GM21390 (cell line): ENCODE measurements around the gene TNRC18.
"Not testable (repeated sequence)": the region's sequence is repeated elsewhere in the genome, so short reads cannot be mapped to it uniquely, and the experiment has no call there.

Source experiments
- ATAC-seq: cut with Tn5 transposase; IDR thresholded peaks from one replicate; pipeline ENCODE4 v1.9.1; 2021; ENCODE audit not compliant: unreplicated experiment

The TNRC18 gene

GRCh38 chr7:5320802-5321396 is 102.7 kb downstream of the TNRC18 start:
- ATAC-seq = no peak

DNA sequence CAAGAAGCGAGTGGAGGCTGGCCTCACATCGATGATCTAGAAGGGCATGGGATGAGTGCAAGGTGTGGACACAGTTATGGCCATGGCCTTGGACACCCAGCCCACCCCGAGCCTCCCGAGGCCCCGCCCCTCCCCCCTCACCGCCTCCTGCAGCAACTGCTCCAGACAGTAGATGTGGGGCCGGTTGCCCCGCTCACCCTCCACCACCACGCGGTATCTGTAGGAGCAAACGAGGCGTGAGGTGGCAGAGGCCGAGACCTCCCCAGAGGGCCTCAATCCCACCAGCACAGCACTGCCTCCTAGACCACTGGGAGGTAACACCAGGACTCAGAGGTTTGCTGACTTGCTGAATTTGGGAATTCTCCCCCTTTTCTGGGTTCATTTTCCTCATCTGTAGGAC is 103.2 kb downstream of the TNRC18 start:
- ATAC-seq = no peak

DNA sequence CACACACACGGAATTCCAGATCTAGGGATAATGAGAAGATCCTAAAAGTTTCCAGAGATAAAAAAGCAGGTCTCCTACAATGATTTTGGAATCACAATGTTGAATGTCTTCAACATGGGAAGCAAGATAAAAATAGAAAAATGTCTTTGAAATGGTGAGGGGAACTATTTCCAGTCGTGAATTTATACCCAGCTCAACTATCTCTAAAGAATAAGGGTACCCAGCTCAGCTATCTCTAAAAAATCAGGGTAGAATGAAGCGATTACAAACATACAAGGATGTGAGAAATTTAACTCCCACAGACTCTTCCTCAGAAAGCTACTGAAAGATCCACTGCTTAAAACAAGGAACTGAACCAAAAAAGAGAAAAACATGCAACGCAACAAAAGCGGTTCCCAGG is 105.0 kb downstream of the TNRC18 start:
- ATAC-seq = not testable (repeated sequence)

- no peak for ATAC-seq
These were observed 107.9 kb downstream of the TNRC18 start for GRCh38 chr7:5315761-5316160.

DNA sequence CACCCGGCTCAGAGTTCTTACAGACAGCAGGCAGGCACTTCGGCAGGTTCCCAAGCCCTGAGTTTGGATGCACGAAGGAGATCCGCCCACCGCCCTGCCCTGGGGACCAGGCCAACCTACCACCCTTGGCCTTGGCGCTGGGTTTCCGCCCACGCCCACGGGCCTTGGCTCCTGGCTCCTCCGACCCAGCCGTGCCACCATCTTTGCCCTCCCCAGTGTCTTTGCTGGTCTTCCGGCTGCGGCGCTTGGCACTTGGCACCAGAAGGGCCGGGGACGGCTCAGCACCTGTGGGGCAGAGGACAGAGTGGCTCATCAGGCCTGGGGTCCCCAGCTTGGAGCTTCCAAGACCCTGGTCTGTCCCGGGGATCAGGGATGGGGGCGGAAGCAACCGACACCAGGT is 108.8 kb downstream of the TNRC18 start:
- ATAC-seq = no peak

- not testable (repeated sequence) for ATAC-seq
These were observed 110.4 kb downstream of the TNRC18 start for GRCh38 chr7:5313076-5313885.

- ATAC-seq = not testable (repeated sequence)
These were observed 111.2 kb downstream of the TNRC18 start for GRCh38 chr7:5312276-5313070.

GRCh38 chr7:5310822-5311405 is 112.7 kb downstream of the TNRC18 start:
- ATAC-seq = no peak

- ATAC-seq = no peak
These were observed 114.5 kb downstream of the TNRC18 start for GRCh38 chr7:5309146-5309545.

DNA sequence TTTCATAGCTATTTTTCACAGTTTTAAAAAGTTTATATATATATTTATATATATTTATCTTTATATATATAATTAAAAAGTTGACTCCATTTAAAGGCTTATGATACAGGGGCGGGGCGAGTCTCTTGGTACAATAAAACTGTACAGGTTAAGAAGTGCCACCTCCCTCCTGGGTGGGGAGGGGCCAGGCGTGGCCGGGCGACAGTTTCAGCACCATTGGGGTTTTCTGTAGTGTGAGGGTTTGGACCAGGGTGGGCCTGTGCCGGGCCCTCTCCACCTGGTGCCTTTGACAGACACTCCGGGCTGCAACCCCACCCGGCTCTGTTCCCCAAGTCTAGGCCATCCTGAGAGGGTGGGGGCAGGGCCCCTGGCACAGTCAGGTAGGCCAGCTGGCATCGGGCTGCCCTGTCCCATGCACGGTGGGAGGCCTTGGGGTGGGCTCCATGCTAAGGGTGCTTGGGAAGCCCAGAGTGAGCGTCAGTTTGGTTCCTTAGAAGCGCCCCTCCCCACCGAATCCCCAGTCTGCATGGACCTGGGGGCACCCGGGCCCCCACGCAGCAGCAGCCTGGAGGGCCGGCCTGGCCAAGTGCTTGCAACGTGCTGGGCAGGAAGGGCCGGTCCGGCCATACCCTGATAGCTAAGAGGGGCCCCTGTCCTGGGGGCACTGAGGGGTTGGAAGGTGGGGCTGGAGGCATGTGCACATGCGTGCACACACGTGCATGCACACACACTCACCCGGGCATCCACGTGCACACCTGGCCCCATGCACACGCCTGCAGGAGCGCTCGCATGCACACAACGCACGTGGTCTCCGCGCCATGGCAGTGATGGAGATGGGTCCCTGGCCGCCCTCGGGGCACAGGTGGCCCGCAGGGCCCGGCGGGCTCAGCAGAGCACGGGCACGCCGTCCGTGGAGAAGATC is 116.2 kb downstream of the TNRC18 start:
- ATAC-seq = not testable (repeated sequence)

- ATAC-seq = not testable (repeated sequence)
These were observed 118.6 kb downstream of the TNRC18 start for GRCh38 chr7:5305050-5305449.

GRCh38 chr7:5303591-5304505 is 119.8 kb downstream of the TNRC18 start:
- ATAC-seq = no peak

GRCh38 chr7:5303061-5303460 is 120.6 kb downstream of the TNRC18 start:
- no peak for ATAC-seq

DNA sequence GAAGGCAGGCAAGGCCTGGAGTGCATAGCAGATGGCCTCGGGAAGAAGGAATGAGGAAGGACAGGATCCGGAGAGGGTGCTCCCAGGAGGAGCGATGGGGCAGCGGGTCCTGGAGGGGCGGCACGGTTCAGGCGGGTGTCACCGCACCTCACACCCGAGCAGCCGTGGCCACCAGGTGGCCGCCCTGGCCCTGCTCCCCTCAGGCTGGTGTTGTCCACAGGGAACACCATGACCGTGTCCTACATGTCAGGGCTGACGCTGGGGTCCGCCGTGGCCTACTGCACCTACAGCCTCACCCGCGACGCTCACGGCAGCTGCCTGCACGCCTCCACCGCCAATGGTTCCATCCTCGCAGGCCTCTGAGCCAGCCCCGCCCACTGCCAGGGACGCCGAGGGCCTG is 121.1 kb downstream of the TNRC18 start:
- ATAC-seq = no peak

- ATAC-seq = no peak
These were observed 123.3 kb downstream of the TNRC18 start for GRCh38 chr7:5300366-5300765.

- no peak for ATAC-seq
These were observed 126.9 kb downstream of the TNRC18 start for GRCh38 chr7:5296611-5297226.

DNA sequence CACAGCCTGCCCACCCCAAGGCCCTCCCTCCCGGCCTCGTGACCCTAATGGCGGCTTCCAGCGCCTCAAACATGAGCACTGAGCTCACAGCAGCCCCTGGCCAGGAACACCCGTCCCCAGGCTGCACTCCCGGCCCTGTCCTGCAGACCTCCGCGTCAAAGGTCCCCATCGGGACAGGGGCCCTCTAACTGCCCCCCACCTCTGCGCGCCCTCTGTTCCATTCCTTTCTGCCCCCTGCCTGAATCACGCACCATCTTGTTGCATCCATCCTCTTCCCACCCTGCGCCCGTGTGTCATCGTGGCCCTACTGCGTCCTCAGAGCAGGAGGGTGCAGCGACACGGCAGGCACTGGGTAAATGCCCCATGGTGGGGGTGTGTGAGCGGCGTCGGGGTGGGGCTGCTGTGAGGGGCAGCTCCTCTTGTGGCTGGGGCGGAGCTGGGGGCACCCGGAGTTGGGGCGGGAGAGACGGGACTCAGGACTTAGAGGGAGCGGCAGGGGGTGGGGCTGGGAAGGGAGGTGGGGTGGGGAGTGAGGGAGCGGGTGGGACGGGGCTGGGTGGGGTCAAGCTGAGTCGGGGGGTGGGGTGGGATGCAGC is 127.5 kb downstream of the TNRC18 start:
- ATAC-seq = no peak
